Uterus (tissue), 2 donors: ENCODE results near the gene PFN2.

Experiments used
- POLR2A ChIP-seq, 2 donors: fragments of 450-650 bp; IDR thresholded peaks; one replicate each; pipeline ENCODE4 v1.6.1; 2016; ENCODE audit warnings: antibody characterized with exemption in 2 of 2, mild to moderate bottlenecking in 1 of 2, moderate library complexity in 1 of 2
- TF ChIP-seq, protein P1 (sequence below), 4 experiments: fragments of 200-600 bp in 2 of 4; fragments of 450-650 bp in 2 of 4; sonication (generic) in 2 of 4; IDR thresholded peaks; one replicate each; pipeline ENCODE4 v1.5.1; 2016 to 2019; ENCODE audit warnings: antibody characterized with exemption in 4 of 4, mild to moderate bottlenecking in 2 of 4, moderate library complexity in 1 of 4

DNA sequence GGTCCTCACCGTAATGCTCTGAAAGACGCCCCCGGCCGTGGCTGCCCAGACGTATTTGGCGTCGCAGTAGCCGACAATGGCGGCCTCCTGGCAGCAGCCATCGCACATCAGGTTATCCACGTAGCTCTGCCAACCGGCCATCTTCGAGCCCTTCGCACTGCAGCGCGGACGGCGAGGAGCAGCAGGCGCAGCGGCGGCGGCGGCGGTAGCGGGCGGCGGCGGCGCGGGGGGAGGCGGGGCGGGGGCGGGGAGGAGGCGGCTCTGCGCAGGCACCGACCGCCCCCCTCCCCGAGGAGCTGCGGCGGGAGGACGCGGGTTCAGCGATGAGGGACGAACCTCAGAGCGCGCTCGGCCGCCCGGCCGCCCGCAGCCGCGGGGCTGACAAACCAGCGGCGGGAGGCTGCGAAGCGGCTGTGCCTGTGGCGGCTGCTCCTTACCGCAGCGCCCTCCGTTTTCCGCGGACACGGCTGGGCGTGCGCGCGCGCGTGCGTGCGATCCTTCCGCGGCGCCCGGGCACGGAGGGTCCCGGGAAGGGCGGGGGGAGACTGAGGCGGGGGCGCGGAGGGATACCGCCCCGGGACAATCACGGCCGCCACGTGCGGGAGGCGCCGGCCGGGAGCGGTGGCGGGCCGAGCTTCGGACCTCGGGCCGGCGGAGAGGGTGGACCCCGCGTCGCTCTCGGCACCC lies at the start of gene PFN2:
- TF ChIP-seq, protein P1, sequence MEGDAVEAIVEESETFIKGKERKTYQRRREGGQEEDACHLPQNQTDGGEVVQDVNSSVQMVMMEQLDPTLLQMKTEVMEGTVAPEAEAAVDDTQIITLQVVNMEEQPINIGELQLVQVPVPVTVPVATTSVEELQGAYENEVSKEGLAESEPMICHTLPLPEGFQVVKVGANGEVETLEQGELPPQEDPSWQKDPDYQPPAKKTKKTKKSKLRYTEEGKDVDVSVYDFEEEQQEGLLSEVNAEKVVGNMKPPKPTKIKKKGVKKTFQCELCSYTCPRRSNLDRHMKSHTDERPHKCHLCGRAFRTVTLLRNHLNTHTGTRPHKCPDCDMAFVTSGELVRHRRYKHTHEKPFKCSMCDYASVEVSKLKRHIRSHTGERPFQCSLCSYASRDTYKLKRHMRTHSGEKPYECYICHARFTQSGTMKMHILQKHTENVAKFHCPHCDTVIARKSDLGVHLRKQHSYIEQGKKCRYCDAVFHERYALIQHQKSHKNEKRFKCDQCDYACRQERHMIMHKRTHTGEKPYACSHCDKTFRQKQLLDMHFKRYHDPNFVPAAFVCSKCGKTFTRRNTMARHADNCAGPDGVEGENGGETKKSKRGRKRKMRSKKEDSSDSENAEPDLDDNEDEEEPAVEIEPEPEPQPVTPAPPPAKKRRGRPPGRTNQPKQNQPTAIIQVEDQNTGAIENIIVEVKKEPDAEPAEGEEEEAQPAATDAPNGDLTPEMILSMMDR (IDR thresholded peaks at IDR 0.05) = no peak
- peak in 1 of 2 donors; percentile 62 for TF ChIP-seq POLR2A (IDR thresholded peaks at IDR 0.05)
